SH-SY5Y (cell line): ENCODE results near the gene TSTD2.

Source experiments
- GATA2 ChIP-seq: IDR thresholded peaks from 2 replicates; pipeline ENCODE4 v1.6.1; 2011; ENCODE audit warnings: mild to moderate bottlenecking, low read depth, low read length
- GATA3 ChIP-seq: IDR thresholded peaks from 2 replicates; pipeline ENCODE4 v1.6.1; 2011; ENCODE audit warnings: low read depth, mild to moderate bottlenecking, low read length, moderate library complexity

- no peak for TF ChIP-seq GATA2
- no peak for TF ChIP-seq GATA3
These were observed 74.1 kb downstream of the TSTD2 start for GRCh38 chr9:97559111-97559514.
